B cell (primary cell): ENCODE results near the gene KLF4. TPM values are rescaled to one million over a fixed set of nuclear protein-coding genes. Genes with fewer than 3 reads are reported as not detected.
"Not testable (repeated sequence)": the region's sequence is repeated elsewhere in the genome, so short reads cannot be mapped to it uniquely, and the experiment has no call there.

Source experiments
- ATAC-seq: fragments of 200-7000 bp; cut with Tn5 transposase; one replicate; pipeline ENCODE4 v1.10.0; 2021; ENCODE audit warnings: low read depth, mild to moderate bottlenecking, moderate number of reproducible peaks, moderate library complexity
- CTCF ChIA-PET: fragments of 350-600 bp; sonication (Branson Sonifier 250); formaldehyde crosslinking; loops from one replicate; lab custom pipeline; 2021; ENCODE audit warnings: antibody characterized with exemption, inconsistent platforms; lab: Charles Lee
- POLR2A ChIA-PET: fragments of 350-600 bp; sonication (Branson Sonifier 250); formaldehyde crosslinking; loops from one replicate; lab custom pipeline; 2021; ENCODE audit warnings: antibody characterized with exemption; lab: Charles Lee
- DNase-seq: peaks from one replicate; pipeline ENCODE4 v3.0.0; 2013
- H2AFZ ChIP-seq: 2 replicates; pipeline ENCODE4 v1.6.1; 2012; ENCODE audit warnings: mild to moderate bottlenecking, low read depth, low read length; ENCODE audit not compliant: insufficient read depth, poor library complexity, severe bottlenecking
- H3K27ac ChIP-seq, 2 donors: 1 replicate in 1 of 2; 2 replicates in 1 of 2; pipeline ENCODE4 v1.5.1; 2012 to 2013; ENCODE audit warnings: low read length in 2 of 2, mild to moderate bottlenecking in 2 of 2, moderate library complexity in 1 of 2
- H3K27me3 ChIP-seq, 4 experiments: fragments of 200-600 bp in 1 of 4; sonication (generic) in 1 of 4; replicated peaks in 1 of 4; 1 replicate in 2 of 4; 2 replicates in 2 of 4; pipeline versions ENCODE4 v1.6.1 to v1.7.0; 2013 to 2016; ENCODE audit warnings: low read length in 3 of 4, mild to moderate bottlenecking in 2 of 4, mixed read lengths in 1 of 4, moderate library complexity in 1 of 4; ENCODE audit not compliant: insufficient read depth in 4 of 4, control insufficient read depth in 3 of 4; ENCODE audit errors: control extremely low read depth in 1 of 4
- H3K36me3 ChIP-seq, 2 experiments: replicated peaks in 1 of 2; 1 replicate in 1 of 2; 2 replicates in 1 of 2; pipeline versions ENCODE4 v1.6.1 to v1.7.1; 2013; ENCODE audit warnings: low read length in 1 of 2; ENCODE audit not compliant: insufficient read depth in 2 of 2, control insufficient read depth in 1 of 2; ENCODE audit errors: control extremely low read depth in 1 of 2, extremely low read depth in 1 of 2
- H3K4me1 ChIP-seq, 2 donors: fragments of 200-600 bp in 1 of 2; sonication (generic) in 1 of 2; 1 replicate in 1 of 2; 2 replicates in 1 of 2; pipeline versions ENCODE4 v1.5.1 to v1.6.1; 2013 to 2017; ENCODE audit warnings: low read length in 2 of 2; ENCODE audit not compliant: control insufficient read depth in 2 of 2, insufficient read depth in 2 of 2
- H3K4me2 ChIP-seq: replicated peaks from 2 replicates; pipeline ENCODE3; 2012; ENCODE audit warnings: mild to moderate bottlenecking, low read depth, low read length; ENCODE audit not compliant: poor library complexity, severe bottlenecking
- H3K4me3 ChIP-seq, 5 experiments: fragments of 200-600 bp in 1 of 5; sonication (generic) in 1 of 5; 1 replicate in 3 of 5; 2 replicates in 2 of 5; pipeline versions ENCODE4 v1.5.1 to v1.7.0; 2011 to 2016; ENCODE audit warnings: low read length in 4 of 5, mild to moderate bottlenecking in 4 of 5, low read depth in 2 of 5, control low read depth in 1 of 5, moderate library complexity in 1 of 5; ENCODE audit not compliant: insufficient read depth in 1 of 5; ENCODE audit errors: control extremely low read depth in 1 of 5, extremely low read depth in 1 of 5
- H3K79me2 ChIP-seq: fragments of 200-600 bp; sonication (generic); one replicate; pipeline ENCODE4 v1.6.0; 2016; ENCODE audit warnings: low read length; ENCODE audit not compliant: control insufficient read depth, insufficient read depth
- H3K9ac ChIP-seq: fragments of 200-600 bp; sonication (generic); 2 replicates; pipeline ENCODE4 v1.6.1; 2017; ENCODE audit warnings: mild to moderate bottlenecking, low read length, moderate library complexity
- H3K9me3 ChIP-seq, 3 donors: one replicate each; pipeline versions ENCODE4 v1.6.1 to v1.7.1; 2013; ENCODE audit warnings: low read length in 2 of 3; ENCODE audit not compliant: control insufficient read depth in 2 of 3, insufficient read depth in 1 of 3; ENCODE audit errors: control extremely low read depth in 1 of 3
- H4K20me1 ChIP-seq: 2 replicates; pipeline ENCODE4 v1.6.0; 2012; ENCODE audit warnings: mild to moderate bottlenecking, low read length; ENCODE audit not compliant: insufficient read depth, control insufficient read depth, poor library complexity, severe bottlenecking
- H3K27ac Mint-ChIP-seq: one replicate; pipeline ENCODE4 v1.8.0; 2021; ENCODE audit warnings: mixed read lengths
- H3K27me3 Mint-ChIP-seq: one replicate; pipeline ENCODE4 v1.8.0; 2021; ENCODE audit warnings: mixed read lengths
- H3K4me1 Mint-ChIP-seq: one replicate; pipeline ENCODE4 v1.8.0; 2021; ENCODE audit warnings: mixed read lengths
- H3K4me3 Mint-ChIP-seq: one replicate; pipeline ENCODE4 v1.8.0; 2021; ENCODE audit warnings: mixed read lengths
- H3K9me3 Mint-ChIP-seq: one replicate; pipeline ENCODE4 v1.8.0; 2022; ENCODE audit warnings: mixed read lengths; ENCODE audit not compliant: insufficient read depth
- EZH2 ChIP-seq: IDR thresholded peaks from 2 replicates; pipeline ENCODE4 v1.6.1; 2012; ENCODE audit warnings: borderline replicate concordance, low read depth, mild to moderate bottlenecking, moderate library complexity, low read length; ENCODE audit not compliant: insufficient read depth, poor library complexity, severe bottlenecking
- WGBS: methylation state at CpG from one replicate; pipeline ENCODE4 v1.1.5; 2013; ENCODE audit warnings: missing lambda C conversion rate; ENCODE audit not compliant: insufficient coverage; 5-methylcytosine and 5-hydroxymethylcytosine counted together
- intact Hi-C: fragments of 100-400 bp; cut with micrococcal nuclease; formaldehyde crosslinking; loops from one replicate; pipeline ENCODE4 v1.10.0; 2022
- polyA plus RNA-seq: library from polyadenylated mRNA; depleted of rRNA; stranded (reverse); fragments of >200 nt; gene quantifications from 2 replicates; pipeline ENCODE4 v1.2.3, GENCODE V29; 2012
- total RNA-seq, 2 donors: library from RNA; stranded (reverse); fragments of 120-200 nt in 1 of 2; gene quantifications; 1 replicate in 1 of 2; 2 replicates in 1 of 2; pipeline versions ENCODE4 v1.2.3 to v1.2.4, GENCODE V29; 2013 to 2022
- TF ChIP-seq, protein P1 (sequence below): fragments of 200-600 bp; IDR thresholded peaks from one replicate; pipeline ENCODE4 v1.8.0; 2022; ENCODE audit warnings: antibody characterized with exemption, mild to moderate bottlenecking

Gene KLF4
- total and polyA plus RNA-seq, 2 donors (not counting 1 experiment from before 2014, with no cell fraction given), result 3.8 to 244 TPM

DNA sequence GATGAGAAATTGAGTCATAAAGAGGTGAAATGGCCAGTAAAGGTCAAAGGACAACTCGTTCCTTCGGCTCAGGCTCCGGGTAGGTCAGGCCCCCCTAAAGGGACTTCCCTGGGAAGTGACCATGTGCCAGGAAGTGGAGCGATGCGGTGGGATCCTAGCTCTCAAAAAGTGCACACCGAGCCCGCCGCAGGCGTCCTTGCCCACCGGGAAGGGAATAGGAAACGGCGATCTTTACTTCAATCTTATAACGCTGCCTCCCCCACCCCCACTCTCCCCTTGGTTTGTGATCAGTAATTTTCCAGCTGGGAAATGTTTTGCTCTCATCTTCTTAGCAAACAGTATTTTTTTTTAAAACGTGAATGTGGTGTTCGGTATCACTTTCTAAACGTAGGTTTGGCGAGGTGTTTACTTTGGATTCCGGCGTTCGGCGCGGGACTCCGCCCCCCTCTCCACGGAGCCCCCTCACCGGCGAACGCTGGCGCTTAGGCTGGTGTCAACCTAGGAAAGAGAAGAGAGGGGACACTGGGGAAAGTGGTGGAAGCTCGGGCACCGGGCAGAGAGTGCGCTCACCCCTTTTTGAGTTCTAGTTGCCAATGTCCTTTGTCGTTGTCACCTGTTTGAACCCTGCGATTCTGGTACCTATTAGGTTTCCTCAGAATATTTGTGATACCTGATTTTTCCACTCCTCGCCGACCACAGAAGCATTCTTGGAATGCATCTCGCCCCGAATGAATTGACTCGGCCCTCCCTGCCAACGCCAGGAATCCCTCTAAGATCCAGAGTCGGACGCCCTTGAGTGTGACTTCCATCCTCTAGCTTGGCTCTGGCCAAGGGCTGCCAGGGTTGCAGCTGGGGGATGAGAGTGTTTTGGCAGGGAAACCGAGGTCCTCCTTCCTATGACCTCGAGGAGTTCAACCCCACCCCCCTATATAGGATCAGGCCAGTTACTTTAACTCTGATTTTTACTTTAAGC lies 1.8 kb upstream of the KLF4 start:
- ChIA-PET CTCF (no interaction called here), POLR2A (no interaction called here)
- ATAC-seq (no peak), DNase-seq (peak; percentile 45)
- peak overlapping the region; percentile 96 for H3K4me2 ChIP-seq
- H3K27ac Mint-ChIP-seq, result no peak overlapping the region
- no peaks in the 10 kb centered on the region for H3K36me3 ChIP-seq
- peaks cover 48% of the 10 kb centered on the region for H3K27me3 Mint-ChIP-seq
- H4K20me1 ChIP-seq, result no peaks in the 10 kb centered on the region
- WGBS, result 32% methylated on average over 28 of the region's 43 CpGs
- intact Hi-C loops, result loop anchor here (10.0 kb wide), 1 partner anchor 383 kb away; no protein-coding TSS in a partner anchor
- H3K4me1 ChIP-seq, result peaks cover 35 to 42% of the 10 kb centered on the region in 2 donors
- H3K4me3 ChIP-seq, result peak overlapping the region; percentile 1 to 71 (median 30)
- H3K4me1 Mint-ChIP-seq, result peaks cover 22% of the 10 kb centered on the region
- H3K9ac ChIP-seq, result peak overlapping the region; percentile 36
- TF ChIP-seq, protein P1, sequence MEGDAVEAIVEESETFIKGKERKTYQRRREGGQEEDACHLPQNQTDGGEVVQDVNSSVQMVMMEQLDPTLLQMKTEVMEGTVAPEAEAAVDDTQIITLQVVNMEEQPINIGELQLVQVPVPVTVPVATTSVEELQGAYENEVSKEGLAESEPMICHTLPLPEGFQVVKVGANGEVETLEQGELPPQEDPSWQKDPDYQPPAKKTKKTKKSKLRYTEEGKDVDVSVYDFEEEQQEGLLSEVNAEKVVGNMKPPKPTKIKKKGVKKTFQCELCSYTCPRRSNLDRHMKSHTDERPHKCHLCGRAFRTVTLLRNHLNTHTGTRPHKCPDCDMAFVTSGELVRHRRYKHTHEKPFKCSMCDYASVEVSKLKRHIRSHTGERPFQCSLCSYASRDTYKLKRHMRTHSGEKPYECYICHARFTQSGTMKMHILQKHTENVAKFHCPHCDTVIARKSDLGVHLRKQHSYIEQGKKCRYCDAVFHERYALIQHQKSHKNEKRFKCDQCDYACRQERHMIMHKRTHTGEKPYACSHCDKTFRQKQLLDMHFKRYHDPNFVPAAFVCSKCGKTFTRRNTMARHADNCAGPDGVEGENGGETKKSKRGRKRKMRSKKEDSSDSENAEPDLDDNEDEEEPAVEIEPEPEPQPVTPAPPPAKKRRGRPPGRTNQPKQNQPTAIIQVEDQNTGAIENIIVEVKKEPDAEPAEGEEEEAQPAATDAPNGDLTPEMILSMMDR, result no peak
- no peak for TF ChIP-seq EZH2
- peaks cover 0 to 44% (median 0%) of the 10 kb centered on the region in 3 donors for H3K9me3 ChIP-seq
- no peaks in the 10 kb centered on the region for H3K9me3 Mint-ChIP-seq
- H3K27ac ChIP-seq, result no peak overlapping the region
- peaks cover 0 to 51% (median 29%) of the 10 kb centered on the region in 4 experiments for H3K27me3 ChIP-seq
- peak overlapping the region; percentile 87 for H3K4me3 Mint-ChIP-seq
- H2AFZ ChIP-seq, result peak overlapping the region; percentile 8
- no peaks in the 10 kb centered on the region for H3K79me2 ChIP-seq

DNA sequence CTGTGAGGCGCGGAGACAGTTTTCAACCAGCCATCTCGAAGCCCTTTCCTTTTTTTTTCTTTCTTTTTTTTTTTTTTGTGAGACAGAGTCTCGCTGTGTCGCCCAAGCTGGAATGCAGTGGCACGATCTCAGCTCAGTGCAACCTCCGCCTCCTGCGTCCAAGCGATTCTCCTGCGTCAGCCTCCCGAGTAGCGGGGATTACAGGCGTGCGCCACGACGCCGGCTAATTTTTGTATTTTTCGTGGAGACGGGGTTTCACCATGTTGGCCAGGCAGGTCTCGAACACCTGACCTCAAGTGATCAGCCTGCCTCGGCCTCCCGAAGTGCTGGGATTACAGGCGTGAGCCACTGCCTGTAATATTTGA lies 1.0 kb upstream of the KLF4 start:
- POLR2A ChIA-PET, H3K36me3 ChIP-seq, DNase-seq, ATAC-seq, H3K27ac ChIP-seq, H3K9me3 Mint-ChIP-seq, H3K79me2 ChIP-seq, H4K20me1 ChIP-seq, CTCF ChIA-PET: not testable (repeated sequence)
- WGBS, result 10% methylated on average over 19 of the region's 23 CpGs
- Histone ChIP-seq H3K9ac (peak overlapping the region; percentile 75), H2AFZ (peak overlapping the region; percentile 68), H3K27me3 (peaks cover 0 to 51% (median 27%) of the 10 kb centered on the region in 4 experiments), H3K4me2 (peak overlapping the region; percentile 96), H3K4me3 (peak overlapping the region; percentile 40 to 71 (median 57)), H3K4me1 (peaks cover 35 to 42% of the 10 kb centered on the region in 2 donors), H3K9me3 (peaks cover 0 to 44% (median 0%) of the 10 kb centered on the region in 3 donors)
- H3K27me3 Mint-ChIP-seq, result peaks cover 51% of the 10 kb centered on the region
- H3K27ac Mint-ChIP-seq, result peak overlapping the region; percentile 78
- peaks cover 22% of the 10 kb centered on the region for H3K4me1 Mint-ChIP-seq
- intact Hi-C loops, result loop anchor here (10.0 kb wide), 1 partner anchor 384 kb away; no protein-coding TSS in a partner anchor
- peak overlapping the region; percentile 87 for H3K4me3 Mint-ChIP-seq
